Stimulated activated CD4-positive, alpha-beta T cell treated with anti-CD3 and anti-CD28 coated beads, Interleukin-12 subunit alpha, Interleukin-12 subunit beta, amount 100 ng/mL, for 24 hours (primary cell): Measurements from ENCODE around the gene SPRR5.

Experiments used
- DNase-seq, 2 experiments: peaks; one replicate each; pipeline ENCODE4 v3.0.0-alpha.2; 2020; ENCODE audit warnings: low read depth in 2 of 2

Gene SPRR5

DNA sequence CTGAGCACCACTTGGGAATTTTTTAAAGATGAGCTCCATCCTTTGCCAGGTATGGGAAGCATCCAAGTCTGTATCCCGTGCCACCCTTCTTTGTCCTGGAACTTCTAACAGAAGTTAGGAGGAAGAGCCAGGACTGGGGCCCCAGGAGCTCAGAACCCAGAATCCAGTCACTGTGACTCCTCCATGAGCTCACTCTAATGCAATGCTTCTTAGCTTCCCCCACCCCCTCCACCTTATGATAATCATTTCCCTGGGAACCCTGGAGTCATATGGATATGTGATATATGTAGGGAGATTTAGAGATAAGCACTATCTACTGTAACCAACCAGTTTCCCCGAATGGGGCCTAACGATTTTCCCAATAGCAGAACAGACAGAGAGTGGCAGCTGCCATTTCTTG lies 758 bp upstream of the SPRR5 start:
- no peak for DNase-seq

DNA sequence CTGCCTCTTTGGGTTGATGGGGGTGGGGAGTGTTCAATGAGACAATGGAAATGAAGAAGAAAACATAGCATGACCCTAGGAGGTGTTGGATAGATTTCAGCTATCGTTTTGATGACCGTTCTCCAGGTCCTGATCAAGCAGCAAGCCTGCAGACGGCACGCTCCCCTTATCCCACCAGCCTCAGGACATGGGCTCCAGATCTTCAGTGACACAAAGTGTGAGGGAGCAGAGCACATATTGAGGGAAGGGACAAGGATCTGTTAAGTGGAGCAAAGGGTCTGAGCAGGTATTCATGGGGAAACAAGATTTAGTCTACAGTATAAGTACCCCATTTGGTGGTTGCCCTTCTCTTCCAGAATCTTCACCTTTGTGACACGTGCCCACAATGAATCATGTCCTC lies 4.7 kb downstream of the SPRR5 start:
- no peak for DNase-seq

DNA sequence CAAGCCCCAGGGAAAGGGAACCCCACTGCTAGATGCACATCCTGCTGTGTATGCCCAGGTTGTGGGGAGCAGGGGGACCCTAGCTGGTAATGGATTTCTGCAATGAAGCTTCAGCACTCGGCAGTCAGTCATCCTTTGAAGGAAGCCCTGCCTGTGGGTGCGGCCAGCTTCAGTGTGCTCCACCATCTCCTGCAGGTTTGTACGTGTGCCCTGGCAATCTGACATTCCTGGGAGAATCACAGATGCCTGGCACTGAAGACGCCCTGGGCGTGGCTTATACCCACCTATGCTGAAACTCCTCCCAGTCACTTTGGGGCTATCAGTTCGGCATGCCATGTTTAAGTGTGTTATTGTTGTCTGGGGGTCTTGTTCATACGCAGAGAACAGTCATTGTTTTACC lies 6.8 kb downstream of the SPRR5 start:
- DNase-seq = no peak

DNA sequence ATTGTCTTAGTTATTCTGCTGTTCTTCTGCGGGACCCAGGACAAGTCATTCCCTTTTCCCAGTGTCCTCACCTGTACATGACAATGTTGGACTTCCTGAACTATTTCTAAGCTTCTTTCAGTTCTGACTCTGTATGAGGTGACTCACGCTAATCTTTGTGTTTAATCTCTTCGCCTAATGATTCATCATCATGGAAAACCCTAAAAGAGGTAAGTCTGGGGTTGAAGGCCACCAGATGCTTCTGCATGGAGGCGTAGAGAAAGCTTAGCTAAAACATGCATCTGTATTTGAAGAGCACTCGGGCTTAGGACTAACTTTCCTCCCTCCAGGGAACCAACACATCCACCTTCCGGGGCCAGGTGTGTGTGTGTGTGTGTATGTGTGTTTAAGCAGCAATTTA lies 7.4 kb downstream of the SPRR5 start:
- DNase-seq = no peak

DNA sequence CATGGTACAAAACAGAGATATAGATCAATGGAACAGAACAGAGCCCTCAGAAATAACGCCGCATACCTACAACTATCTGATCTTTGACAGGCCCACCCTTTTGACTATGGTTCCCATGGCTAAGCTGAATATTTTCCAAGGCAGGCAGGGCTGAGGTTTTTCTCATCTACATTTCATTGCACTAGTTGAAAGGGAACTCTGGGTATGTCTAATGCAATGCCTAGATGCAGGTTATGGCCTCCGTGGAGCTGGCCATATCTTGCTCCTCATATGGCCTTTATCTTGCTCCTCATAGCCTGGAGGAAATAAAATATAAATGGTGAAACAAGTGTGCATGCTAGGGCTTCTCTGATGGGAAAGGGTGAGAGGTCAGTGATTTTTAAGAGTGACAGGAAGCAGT lies 10.6 kb downstream of the SPRR5 start:
- no peak for DNase-seq

DNA sequence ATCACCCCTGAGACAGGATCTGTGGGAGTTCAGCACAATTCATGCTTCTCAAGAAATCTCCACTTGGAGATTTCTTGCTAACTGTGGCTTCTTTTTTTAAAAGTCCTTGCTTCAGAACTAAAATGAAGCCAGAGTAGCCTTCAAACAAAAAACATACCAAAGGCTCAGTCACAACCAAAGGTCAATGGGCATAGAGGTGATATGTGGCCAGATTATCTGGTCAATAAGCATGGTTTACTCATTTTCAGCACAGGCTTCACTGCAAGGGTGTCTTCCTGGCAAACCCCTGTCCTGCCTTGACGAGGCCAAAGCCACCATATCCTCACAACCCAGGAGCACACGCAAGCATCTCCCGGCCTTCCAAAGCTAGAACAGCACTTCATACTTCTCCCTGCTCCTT lies 12.3 kb downstream of the SPRR5 start:
- DNase-seq = no peak

DNA sequence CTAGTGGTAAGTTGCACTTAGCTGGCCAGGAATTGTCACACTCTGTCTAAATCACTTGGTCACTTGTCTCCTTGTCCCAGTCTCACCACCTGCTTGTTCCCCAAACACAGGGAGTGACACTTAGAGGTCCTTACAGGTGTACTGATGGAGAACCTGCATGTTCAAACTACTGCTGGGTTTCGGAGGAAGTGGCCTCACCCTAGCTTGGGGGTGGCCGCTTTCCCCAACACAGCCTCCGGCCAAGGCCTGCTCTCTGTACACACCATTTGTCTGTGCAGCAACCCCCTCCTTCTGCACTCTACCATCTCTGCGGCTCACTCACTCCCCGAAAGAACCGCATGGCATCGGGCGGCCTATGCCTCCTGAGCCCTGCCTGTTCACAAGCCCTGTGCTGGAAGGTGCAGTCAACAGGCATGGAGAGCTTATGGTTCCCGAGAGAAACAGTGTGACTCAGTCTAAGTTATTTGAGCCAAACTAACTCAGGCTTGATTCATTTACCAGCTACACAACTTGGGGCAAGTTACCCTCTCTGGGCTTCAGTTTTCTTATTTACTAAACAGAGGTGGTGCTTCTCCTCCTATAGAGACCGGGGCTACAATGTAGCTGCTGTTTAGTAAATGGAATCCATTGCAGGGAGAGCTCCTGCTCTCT lies 12.9 kb downstream of the SPRR5 start:
- no peak for DNase-seq

DNA sequence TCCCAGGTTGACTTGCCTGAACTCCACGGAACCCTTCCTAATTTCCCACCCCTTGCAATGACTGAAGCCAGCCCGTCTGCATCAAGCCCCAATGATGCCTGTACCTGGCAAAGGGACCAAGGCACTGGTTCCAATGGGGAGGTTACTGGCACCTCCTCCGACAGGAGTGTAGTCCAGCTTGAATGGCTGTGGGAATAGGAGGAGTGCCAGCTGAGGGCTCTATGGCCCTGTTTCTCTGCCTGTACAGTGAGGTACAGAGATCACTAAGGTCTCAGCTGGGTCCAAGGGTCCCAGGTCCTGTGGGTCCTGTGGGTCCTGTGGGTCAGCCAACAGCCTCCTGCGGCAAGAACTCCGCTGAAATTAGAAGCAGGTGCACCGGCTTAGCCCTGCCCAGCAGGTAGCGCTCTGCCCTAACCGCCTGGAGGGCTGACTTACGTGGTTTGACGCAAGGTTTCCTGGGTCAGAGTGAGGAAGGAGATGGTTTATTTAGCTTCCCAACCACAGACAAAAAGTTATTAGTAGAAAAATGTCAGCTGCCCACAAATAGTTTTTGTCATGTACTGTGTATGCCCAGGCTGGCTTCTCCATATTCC lies 13.5 kb downstream of the SPRR5 start:
- no peak for DNase-seq

DNA sequence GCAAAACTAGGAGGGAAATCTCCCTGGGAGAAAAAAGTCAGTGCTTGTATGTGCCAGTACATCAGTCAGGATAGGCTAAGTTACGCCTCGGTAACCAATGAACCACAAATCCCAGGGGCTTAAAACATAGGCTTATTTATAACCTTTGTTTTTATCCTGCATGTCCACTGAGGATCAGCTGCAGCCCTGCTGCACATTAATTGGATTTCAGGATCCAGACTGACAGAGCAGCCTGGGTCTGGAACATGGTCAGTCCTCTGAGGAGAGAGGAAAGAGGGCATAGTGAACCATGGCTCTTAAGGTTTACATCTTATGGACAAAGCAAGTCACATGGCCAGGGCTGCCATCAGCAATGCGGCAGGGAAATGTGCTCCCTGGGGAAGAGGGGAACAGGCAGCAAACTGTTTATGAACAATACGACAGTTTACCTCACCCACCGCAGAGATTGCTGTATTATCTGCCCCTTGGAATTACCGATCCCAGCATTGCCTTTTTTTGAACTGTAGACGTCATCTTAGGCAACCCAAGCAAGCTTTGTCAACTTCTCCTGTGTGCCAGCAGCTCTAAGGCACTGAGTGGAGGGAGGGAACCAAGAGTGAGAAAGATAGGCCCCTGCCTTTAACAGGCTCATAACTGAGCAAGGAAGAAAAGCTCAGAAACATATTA lies 14.4 kb downstream of the SPRR5 start:
- no peak for DNase-seq

DNA sequence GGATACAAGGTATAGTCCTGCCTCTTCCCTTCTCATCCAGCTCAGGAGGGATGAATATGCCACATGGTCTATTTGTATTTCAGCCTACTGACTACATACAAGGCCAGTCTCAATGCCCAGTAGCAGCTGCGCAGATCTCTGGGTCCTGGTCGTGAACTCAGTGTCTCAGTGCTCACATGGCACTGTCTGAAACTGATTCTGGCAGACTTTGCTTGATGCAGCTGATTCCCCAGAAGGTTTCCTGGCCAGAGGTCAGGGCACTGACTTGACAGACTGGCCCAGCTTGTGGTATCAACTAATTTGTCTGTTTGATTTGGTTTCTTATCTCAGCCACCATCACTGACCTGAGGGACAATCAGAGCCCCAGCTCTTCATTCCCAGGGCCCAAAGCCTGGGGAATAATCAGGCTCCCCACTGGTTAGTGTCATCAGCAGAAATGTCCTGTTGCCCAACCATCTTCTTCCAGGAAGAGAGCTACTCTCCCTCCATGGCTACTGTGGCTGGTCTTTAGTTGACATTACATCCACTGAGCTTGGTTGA lies 15.9 kb downstream of the SPRR5 start:
- DNase-seq = no peak

DNA sequence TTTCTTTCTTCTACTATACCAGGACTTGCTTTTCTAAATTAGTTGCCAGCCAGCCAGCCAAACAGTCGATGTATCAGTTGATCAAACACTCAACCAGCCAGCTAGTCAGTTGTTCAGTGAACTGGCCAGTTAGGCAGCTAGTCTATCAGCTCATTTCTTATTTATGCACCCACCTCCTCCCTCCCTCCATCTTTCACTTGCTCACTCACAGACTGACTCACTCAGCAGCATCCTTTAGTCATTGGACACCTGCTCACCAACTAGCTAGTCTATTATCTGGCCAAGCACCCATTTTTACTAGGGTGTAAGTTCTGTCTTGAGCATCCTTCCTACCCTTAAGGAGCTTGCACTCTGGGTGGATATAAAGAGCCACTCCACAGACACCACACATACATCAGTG lies 17.5 kb downstream of the SPRR5 start:
- DNase-seq = no peak

DNA sequence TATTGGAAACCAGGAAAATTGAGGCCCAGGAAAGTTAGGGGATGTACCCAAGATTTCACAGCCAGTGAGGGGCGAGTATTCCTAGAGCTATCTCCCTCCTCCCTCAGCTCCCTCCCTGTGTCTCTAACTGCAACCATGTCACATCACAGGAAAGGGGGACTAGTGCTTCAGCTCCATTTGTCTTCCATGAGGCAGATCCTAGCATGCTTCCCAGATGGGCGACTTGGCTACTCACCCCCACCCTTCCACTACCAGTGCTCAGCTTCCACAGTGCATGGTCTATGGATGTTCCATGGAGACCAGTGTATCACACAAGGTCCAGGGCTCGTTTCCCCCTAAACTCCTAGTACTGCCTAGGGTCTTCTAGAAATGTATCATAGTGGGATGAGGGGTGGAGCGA lies 18.8 kb downstream of the SPRR5 start:
- DNase-seq = no peak

DNA sequence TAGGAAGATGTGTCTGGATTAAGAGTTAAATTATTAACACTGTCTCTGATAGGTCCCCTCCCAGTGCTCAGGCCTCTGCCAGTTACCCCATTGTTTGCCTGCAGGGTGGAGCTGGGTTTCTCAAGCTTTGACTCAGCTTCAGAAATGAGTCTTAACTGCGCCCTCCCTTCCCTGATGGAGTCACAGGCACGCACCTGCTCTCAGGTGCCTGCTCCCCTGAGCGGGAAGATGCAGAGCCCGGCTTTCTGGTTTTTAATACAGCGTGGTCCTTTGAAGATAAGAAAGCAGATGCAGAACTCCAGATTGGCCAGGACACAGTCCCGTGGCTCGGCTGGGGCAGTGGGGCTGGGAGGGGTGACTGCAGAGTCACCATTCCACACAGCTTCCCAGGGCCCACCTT lies 20.2 kb downstream of the SPRR5 start:
- DNase-seq = no peak

DNA sequence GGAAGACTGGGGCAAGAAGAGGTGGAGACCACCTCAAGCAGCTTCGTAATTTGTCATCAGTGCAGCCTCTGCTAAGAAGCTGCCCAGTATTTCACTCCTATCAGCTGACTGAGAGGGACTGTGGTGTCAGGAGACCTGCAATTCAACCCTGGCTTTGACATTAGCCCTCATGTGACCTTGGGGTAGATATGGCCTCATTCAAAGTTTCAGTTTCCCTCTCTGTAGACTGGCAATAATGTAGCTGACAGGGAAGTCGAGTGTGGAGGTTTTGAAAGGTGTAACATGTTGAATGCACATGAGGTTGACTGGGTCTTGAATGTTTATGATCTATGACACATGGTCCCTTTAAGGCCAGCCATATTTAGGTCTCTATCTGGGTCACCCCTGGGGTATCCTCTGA lies 21.2 kb downstream of the SPRR5 start:
- no peak for DNase-seq

DNA sequence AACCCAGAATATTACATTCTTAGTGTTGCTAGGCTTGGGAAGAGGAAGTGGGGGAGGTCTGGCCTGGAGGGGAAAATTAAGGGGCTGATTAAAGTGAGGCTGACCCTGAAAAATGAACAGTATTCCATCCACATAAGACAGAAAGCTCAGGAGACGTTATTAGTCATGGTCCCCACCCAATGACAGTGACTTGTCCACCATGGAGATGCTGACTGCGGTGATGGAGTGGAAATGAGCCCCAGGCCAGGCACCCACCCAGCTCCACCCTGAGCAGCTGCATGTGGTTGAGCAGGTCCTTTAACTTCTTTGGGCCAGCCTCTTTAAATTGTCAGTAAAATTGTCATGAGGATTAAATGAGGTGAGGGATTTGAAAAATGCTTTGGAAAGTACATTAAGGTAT lies 22.0 kb downstream of the SPRR5 start:
- DNase-seq = no peak

DNA sequence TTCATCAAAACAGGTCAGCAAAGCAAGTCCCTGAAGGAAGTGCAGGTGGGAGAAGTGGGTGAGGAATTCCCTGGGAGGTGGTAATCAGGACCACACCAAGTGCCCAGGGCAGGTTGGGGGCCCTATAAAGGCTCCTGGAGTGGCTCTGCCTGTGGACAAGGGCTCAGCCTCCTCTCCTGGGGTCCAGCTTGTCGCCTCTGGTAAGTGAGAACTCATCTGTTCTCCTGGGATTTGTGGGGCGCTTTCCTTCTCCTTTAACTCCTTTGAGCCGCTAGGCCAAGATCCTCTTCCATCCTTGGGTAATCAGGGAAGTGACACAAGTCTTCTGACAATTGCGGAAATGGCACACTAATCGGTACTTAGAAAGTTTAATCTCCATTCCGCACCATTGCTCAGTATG lies 23.5 kb downstream of the SPRR5 start, which contains the start of gene SPRR4:
Gene SPRR4, plus strand, starts transcription at position 154 of the 400 bp plus-strand sequence. CDS start 1,243 bp downstream, outside the sequence.
- no peak for DNase-seq

DNA sequence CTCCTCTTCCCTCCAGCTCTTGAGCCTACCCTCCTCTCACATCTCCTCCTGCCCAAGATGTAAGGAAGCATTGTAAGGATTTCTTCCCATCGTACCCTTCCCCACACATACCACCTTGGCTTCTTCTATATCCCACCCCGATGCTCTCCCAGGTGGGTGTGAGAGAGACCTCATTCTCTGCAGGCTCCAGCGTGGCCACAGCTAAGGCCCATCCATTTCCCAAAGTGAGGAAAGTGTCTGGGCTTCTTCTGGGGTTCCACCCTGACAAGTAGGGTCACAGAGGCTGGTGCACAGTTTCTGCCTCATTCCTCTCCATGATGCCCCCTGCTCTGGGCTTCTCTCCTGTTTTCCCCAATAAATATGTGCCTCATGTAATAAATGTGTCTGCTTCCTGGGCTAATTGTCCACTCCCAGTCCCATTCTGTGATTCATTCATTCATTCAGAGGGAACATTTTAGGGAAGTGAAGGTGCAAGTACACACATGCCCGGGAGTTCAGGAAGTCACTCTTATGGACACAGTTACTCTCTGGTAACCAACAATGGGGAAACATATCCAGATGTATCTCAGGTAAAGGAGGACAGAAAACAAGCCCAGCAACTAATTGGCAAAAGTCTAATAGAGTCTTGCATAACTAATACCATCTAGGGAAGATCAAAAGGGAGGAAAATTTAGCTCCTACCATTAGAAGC lies 25.3 kb downstream of the SPRR5 start:
- DNase-seq = no peak

DNA sequence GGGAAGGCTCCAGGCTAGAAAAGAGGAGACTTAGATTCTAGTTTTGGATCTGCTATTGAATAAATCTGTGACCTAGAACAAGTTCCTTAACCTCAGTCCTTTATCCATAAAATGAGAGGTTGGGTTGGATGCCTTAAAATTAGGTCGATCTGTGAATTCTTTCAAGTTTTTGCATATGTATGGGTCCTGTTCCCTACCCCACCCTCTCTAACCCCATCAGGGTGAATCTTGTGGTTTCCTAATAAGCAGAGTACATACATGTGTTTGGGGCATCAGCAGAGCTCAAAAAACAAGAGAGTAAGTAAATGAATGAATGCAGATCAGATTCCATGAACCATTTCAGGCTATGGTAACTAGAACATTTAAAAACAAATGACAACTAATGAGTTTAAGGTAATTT lies 29.7 kb downstream of the SPRR5 start:
- DNase-seq = no peak

DNA sequence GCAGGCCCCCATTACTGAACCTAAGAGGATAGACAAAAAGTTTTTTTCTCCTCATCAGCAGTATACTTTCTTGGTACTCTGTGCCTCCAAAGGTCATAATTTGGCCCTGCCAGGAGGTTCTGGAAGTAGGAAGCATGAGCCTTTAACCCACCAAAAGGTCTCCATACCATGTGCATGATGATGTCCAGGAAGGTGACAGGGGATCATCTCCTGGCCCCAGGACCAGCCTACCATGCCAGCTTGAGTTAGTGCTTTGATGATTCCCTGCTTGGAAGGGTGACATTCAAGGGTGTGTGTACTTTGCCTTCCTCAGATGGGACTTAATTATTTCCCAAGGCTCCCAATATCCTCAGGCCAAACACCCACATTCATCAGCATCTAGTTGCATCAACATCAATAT lies 30.6 kb downstream of the SPRR5 start:
- no peak for DNase-seq

DNA sequence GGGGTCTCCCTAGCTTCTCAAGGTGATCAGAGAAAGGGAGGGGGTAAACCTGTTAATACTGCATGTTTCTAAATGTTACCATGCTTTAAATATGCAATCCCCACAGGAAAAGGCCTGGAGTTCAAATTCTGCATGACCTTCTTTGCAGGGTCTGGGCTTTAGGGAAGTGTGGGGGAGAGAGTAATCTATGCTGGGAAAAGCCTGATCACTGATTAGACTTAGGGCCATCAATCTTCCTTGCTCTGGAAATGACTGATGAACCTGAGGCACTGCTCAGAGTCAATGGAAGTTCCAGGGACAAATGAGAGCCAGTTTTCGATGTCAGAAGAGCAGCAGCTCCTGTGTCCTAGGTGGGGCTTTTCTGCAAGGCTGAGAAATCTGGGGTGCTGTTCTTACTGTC lies 33.7 kb downstream of the SPRR5 start:
- no peak for DNase-seq

DNA sequence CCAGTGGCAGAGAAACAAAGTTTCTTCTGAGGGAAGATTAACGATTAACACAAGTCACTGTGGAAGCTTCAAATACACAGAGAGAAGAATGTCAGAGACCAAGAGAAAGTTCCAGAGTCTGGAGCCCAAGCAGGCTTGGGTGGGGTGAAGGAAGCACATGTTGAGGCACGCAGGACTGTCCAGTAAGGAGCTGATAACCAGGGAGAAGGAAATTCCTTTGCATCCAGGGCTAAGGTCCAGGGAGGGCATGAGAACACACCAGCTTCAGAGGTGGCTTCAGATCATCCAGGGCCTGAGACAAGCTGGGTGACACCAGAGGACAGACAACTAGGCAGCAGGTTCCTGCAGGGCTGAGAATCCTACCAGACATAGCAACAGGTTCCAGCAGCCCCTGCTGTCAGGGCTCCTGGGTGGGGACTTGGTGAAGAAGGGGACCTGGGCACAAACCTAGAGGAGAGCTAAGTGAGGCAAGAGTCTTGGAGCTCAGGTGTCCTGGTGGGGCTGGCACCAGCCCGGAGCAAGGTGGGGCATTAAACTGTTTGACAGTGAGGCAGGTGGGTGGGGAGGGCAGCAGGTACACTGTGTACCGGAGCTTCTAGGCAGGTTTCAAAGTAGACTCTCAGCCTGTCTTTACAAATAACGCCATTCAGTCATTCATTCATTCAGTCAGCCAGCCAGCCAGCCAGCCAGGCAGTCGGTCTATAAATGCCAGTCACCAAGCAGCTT lies 34.3 kb downstream of the SPRR5 start:
- DNase-seq = no peak

DNA sequence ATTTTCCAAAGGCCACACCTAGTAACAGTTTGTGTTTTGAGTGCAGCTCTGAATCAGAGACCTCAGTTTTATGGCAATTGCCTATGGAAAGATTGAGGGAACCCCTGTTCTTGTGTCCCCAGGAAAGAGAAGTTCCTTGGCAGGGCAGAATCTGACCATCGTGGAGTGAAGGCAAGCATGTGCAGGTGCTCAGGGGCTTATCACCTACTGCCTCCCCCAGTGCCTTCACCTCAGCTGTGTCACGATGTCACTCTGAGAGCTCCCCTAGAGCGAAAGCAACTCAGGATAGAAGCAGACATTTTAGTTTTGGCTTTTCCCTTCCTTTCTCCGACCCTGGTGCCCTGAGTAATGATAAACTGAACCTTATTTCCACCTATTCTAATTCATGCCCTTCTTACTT lies 35.1 kb downstream of the SPRR5 start:
- no peak for DNase-seq
